GM21529 (cell line): ENCODE measurements around the gene STAT1.
"Not testable (repeated sequence)": the region's sequence is repeated elsewhere in the genome, so short reads cannot be mapped to it uniquely, and the experiment has no call there.

Experiments used
- ATAC-seq: cut with Tn5 transposase; IDR thresholded peaks from one replicate; pipeline ENCODE4 v1.9.1; 2021; ENCODE audit not compliant: unreplicated experiment

Gene STAT1

GRCh38 chr2:191009541-191010374 lies 4.2 kb downstream of the STAT1 start:
- ATAC-seq = no peak

DNA sequence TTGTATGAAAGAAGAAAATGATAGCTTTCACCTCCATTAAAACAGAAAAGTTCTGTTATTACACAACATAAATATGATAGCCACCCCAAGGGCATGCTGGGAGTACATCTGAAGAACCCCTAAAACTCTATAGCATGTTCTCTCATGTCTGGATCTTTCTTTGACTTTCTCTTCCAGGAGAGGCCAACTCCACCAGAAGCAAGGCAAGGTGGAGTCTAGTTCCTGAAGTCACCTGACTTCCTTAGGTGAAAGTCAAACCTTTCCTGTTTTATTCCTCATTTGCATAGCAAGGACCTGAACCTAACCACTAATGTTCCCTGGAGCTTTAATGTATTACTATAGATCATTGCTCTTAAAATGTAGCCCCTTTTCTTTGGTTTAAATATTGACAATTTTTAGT lies 5.7 kb downstream of the STAT1 start:
- ATAC-seq = no peak

- no peak for ATAC-seq
Observed at GRCh38 chr2:191006997-191007783, 6.8 kb downstream of the STAT1 start.

GRCh38 chr2:191006297-191006696 lies 7.7 kb downstream of the STAT1 start:
- no peak for ATAC-seq

DNA sequence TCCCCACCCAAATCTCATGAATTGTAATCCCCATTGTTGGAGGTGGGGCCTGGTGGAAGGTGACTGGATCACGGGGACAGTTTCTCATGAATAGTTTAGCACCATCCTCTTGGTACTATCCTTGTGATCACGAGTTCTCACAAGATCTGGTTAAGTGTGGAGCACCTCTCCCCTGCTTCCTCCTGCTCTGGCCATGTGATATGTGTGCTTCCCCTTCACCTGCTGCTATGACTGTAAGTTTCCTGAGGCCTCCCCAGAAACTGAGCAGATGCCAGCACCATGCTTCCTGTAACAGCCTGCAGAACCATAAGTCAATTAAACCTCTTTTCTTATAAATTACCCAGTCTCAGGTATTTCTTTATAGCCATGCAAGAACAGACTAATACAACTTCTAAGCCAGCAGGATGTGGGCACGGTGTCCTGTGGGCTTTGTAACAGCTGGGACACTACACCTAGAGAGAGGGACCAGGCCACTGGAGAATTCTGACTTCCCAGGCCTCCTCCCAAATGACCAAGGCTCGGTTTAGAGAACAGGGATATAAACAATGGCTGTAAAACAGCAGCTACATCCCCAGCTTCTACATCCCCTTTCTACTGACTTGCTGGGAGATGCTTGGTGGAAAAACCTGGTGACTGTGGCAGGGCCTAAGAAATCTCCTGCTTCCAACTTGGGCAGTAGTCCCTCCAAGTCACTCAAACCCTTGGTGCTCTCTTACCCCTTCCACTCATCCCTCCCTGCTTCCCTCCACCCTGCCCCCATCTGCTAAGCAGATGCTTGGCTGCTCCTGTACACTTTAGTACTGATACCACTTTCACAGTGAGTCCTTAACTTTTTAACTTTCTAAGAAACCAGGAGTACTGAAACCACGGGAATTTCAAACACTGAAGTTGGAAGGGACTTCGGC lies 10.3 kb downstream of the STAT1 start:
- no peak for ATAC-seq

DNA sequence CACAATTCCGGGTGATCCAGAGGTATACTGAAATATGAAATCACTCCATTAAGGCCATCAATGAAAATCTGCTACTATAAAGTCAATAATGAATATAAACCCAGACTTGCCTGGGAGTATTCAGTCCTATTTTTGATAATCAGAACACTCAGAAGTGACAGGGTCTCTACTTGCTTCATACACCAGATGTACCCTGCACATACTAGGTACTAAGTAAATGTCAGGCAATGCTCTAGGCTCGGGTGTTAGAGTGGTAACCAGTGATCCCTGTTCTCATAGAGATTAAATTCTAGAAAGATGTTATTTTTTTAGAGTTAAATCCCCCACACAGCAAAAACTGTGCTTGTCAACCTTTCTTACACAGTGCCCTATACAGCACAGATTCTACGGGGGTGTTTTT lies 12.3 kb downstream of the STAT1 start:
- ATAC-seq = no peak

DNA sequence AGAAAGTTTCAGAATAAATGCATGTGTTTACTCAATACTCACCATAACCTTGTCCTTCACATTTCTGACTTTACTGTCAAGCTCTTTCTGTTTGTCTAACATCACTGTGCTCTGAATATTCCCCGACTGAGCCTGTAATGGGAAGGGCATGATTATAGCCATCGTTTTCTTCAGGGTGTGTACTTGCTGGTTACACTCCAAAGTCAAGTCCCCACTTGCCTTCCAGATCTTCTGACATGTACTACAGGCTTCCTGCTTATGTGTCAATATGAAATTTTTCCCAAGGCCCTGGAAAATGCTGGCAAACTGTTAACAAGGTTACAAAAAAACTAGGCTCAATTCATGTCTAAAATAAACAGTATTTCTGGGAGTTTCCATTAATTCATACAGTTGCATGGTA lies 12.9 kb downstream of the STAT1 start:
- no peak for ATAC-seq

DNA sequence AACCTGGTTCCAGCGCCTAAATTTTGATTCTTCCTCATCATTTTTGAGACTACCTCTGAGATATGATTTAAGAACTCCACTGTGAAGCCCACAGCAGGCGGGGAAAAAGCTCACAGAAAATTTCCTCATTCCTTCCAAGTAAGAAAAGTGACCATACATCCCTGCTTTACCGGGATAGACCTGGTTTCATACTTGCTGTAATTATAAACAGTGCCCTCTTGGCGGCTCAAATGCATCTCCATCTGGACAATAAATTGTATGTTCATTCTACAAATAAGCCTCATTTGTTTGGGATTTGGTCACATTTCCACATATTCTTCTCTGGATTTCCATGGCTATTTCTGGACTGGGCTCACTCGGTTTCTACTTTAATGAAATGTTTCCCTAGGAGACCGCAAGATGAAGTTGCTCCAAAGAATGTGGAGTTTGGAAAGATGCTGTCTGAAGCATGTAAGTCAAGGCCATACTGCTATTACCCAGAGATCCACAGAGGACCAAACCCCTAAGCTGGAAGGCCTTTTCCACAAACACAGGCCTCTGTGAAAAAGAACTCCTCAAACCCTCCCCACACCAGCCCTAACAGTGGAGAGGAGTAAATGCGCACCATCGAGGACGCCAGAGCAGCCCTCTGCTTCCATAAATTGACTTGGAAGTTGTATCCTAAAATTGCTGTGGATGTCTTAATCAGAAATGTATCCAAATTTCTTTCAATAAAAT lies 13.9 kb downstream of the STAT1 start:
- no peak for ATAC-seq

DNA sequence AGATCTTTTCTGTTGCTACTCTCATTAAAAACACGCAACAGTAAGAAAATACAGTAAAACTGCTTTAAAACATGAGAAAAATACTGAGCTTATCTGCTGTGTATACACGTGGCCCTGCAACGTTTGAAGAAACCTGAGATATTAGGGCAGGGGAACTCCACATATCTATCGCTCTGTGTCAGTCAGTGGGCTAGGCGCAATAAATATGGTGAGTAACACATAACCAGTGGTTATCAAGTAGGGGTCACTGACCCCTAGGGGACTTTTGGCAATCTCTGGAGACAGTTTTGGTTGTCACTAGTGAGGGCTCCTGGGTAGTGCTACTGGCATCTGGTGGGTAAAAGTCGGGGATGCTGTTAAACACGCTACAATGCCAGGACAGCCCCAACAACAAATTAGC lies 14.9 kb downstream of the STAT1 start:
- ATAC-seq = no peak

DNA sequence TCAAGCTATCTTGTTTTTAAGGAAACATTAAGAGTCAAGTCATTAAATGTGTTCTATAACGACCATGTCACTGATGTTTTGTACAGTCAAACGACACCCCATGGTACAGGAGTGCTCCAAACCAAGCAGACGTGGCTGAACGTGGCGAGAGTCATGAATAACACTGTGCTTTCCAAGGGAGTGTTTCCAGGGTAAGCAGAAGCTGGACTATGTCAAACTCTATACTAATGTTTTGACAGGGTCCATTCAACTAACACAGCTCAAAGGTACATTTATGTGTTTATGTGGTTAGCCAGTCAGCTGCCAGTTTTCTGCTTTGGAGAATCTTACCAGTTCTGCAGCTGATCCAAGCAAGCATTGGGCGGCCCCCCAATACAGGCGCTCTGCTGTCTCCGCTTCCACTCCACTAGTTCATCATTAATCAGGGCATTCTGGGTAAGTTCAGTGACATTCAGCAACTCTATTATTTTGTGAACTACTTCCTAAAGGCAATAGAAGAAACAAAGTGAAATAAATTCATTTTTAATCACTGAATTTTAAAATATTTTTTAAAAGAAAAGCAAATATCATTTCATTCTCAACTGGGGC lies 16.4 kb downstream of the STAT1 start:
- ATAC-seq = no peak

- ATAC-seq = no peak
Observed at GRCh38 chr2:190996947-190997346, 17.0 kb downstream of the STAT1 start.

- peak; percentile 46 for ATAC-seq
Observed at GRCh38 chr2:190996338-190996946, 17.5 kb downstream of the STAT1 start.

DNA sequence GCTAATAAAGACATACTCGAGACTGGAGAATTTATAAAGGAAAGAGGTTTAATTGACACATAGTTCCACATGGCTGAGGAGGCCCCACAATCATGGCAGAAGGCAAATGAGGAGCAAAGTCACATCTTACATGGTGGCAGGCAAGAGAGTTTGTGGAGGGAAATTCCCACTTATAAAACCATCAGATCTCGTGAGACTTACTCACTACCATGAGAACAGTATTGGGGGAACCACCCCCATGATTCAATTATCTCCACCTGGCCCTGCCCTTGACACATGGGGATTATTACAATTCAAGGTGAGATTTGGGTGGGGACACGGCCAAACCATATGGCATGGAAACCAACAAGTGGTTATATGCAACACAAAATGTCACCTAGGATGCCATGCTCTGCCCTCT lies 18.7 kb downstream of the STAT1 start:
- not testable (repeated sequence) for ATAC-seq

GRCh38 chr2:190994148-190994547 lies 19.8 kb downstream of the STAT1 start:
- ATAC-seq = no peak

- no peak for ATAC-seq
Observed at GRCh38 chr2:190993292-190993643, 20.7 kb downstream of the STAT1 start.

GRCh38 chr2:190990132-190990531 lies 23.8 kb downstream of the STAT1 start:
- no peak for ATAC-seq

DNA sequence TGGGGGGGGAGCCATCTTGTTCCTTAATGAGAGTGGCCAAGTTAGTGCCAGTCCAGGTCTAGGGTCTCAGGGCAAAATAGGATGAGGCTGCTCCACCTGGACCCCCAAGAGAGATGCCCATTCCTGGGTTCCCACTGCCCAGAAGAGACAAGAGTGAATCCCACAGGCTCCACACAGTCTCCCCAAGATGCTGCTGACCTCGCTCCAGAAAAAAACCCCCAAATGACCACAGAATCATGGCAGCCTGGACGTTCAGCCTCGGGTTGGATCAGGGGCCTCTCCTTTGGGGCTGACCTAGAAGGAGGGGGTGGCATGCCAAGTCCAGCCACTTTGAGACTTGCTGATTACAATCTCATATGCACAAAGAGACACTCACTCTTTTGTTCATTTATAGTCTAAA lies 25.1 kb downstream of the STAT1 start:
- ATAC-seq = no peak

GRCh38 chr2:190987938-190988337 lies 26.0 kb downstream of the STAT1 start:
- no peak for ATAC-seq

DNA sequence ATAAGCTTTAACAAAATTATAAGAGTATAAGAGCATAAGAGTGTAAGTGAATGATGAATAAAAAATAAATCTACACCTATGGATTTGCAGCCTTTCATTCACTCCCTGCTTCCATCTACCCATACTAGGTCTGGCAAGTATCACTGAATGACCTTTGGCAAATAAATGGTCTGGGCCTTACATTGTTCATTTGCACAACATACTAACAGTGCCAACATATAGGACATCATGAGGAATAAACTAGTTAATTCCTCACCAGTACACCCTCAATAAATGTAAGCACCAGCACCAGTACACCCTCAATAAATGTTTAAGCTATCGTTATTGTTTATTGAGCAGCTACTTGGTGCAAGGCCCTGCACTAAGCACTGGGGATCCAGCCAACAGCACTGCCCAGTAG lies 26.9 kb downstream of the STAT1 start:
- no peak for ATAC-seq
